Transverse colon (tissue), 4 donors: ENCODE results near the gene CALHM4.

Source experiments
- CTCF ChIP-seq, 5 experiments: fragments of 200-600 bp in 3 of 5; fragments of 450-650 bp in 2 of 5; sonication (generic) in 3 of 5; IDR thresholded peaks; 1 replicate in 2 of 5; 2 replicates in 3 of 5; pipeline ENCODE4 v1.5.1; 2016 to 2017; ENCODE audit warnings: antibody characterized with exemption in 5 of 5, inconsistent platforms in 3 of 5, mild to moderate bottlenecking in 2 of 5, moderate library complexity in 1 of 5
- POLR2A ChIP-seq: fragments of 450-650 bp; IDR thresholded peaks from one replicate; pipeline ENCODE4 v1.6.1; 2016; ENCODE audit warnings: antibody characterized with exemption, mild to moderate bottlenecking, moderate library complexity
- POLR2AphosphoS5 ChIP-seq, 3 donors: sonication (generic); formaldehyde crosslinking; IDR thresholded peaks; one replicate each; pipeline ENCODE4 v1.6.1; 2016; ENCODE audit warnings: antibody characterized with exemption in 3 of 3

- TF ChIP-seq CTCF (IDR thresholded peaks at IDR 0.05) (no peak), POLR2A (no peak), POLR2AphosphoS5 (IDR thresholded peaks at IDR 0.05) (no peak)
Measured at GRCh38 chr6:116513224-116513875, 40.2 kb upstream of the CALHM4 start.
